NCI-H146 (cell line): ENCODE data around the gene KIZ.

Experiments
- DNase-seq: peaks from one replicate; lab custom pipeline; 2025; lab: John Stamatoyannopoulos, UW

KIZ gene

GRCh38 chr20:21177767-21178166, 51.9 kb downstream of the KIZ start:
- DNase-seq = no peak

- no peak for DNase-seq
Measured at GRCh38 chr20:21179757-21180156, 53.9 kb downstream of the KIZ start.

- no peak for DNase-seq
Measured at GRCh38 chr20:21180248-21180647, 54.4 kb downstream of the KIZ start.

GRCh38 chr20:21181028-21181427, 55.1 kb downstream of the KIZ start:
- no peak for DNase-seq

- no peak for DNase-seq
Measured at GRCh38 chr20:21182832-21183563, 57.1 kb downstream of the KIZ start.

GRCh38 chr20:21183722-21184121, 57.8 kb downstream of the KIZ start:
- no peak for DNase-seq

GRCh38 chr20:21184819-21185218, 58.9 kb downstream of the KIZ start:
- no peak for DNase-seq

GRCh38 chr20:21185849-21186248, 60.0 kb downstream of the KIZ start:
- no peak for DNase-seq

- DNase-seq = peak; percentile 89
Measured at GRCh38 chr20:21189761-21190523, 64.1 kb downstream of the KIZ start.

GRCh38 chr20:21190869-21191268, 65.0 kb downstream of the KIZ start:
- peak; percentile 45 for DNase-seq

GRCh38 chr20:21191839-21192238, 66.0 kb downstream of the KIZ start:
- DNase-seq = no peak

- DNase-seq = peak; percentile 8
Measured at GRCh38 chr20:21202259-21202658, 76.4 kb downstream of the KIZ start.

- DNase-seq = no peak
Measured at GRCh38 chr20:21203088-21203656, 77.3 kb downstream of the KIZ start.

GRCh38 chr20:21206584-21206983, 80.7 kb downstream of the KIZ start:
- DNase-seq = no peak

GRCh38 chr20:21208999-21209398, 83.1 kb downstream of the KIZ start:
- peak; percentile 62 for DNase-seq

- DNase-seq = no peak
Measured at GRCh38 chr20:21209668-21210067, 83.8 kb downstream of the KIZ start.

- no peak for DNase-seq
Measured at GRCh38 chr20:21213691-21214090, 87.8 kb downstream of the KIZ start.

GRCh38 chr20:21214431-21214830, 88.5 kb downstream of the KIZ start:
- no peak for DNase-seq

- DNase-seq = no peak
Measured at GRCh38 chr20:21219686-21220085, 93.8 kb downstream of the KIZ start.

GRCh38 chr20:21224217-21224616, 98.3 kb downstream of the KIZ start:
- no peak for DNase-seq

- no peak for DNase-seq
Measured at GRCh38 chr20:21225215-21225947, 99.5 kb downstream of the KIZ start.

- no peak for DNase-seq
Measured at GRCh38 chr20:21228511-21228910, 102.6 kb downstream of the KIZ start.

GRCh38 chr20:21229163-21229562, 103.3 kb downstream of the KIZ start:
- DNase-seq = no peak
